GM06990 (cell line): ENCODE results near the gene NAT8.
"Not testable (repeated sequence)": the region's sequence is repeated elsewhere in the genome, so short reads cannot be mapped to it uniquely, and the experiment has no call there.

ENCODE experiments used
- DNase-seq: peaks from one replicate; pipeline ENCODE4 v3.0.0-alpha.2; 2011; ENCODE audit not compliant: insufficient read length; ENCODE audit errors: extremely low read depth
- H3K27me3 ChIP-seq: replicated peaks from 2 replicates; pipeline ENCODE4 v1.6.0; 2011; ENCODE audit warnings: low read length; ENCODE audit not compliant: control insufficient read depth, insufficient read depth
- H3K36me3 ChIP-seq: 2 replicates; pipeline ENCODE4 v1.5.1; 2011; ENCODE audit warnings: low read length; ENCODE audit not compliant: control insufficient read depth, insufficient read depth
- H3K4me3 ChIP-seq: replicated peaks from 2 replicates; pipeline ENCODE4 v1.5.1; 2011; ENCODE audit warnings: low read depth, mild to moderate bottlenecking, control low read depth, low read length
- TF ChIP-seq, protein P1 (sequence below): IDR thresholded peaks from 2 replicates; pipeline ENCODE4 v1.5.1; 2011; ENCODE audit warnings: low read length, control low read depth, mild to moderate bottlenecking, inconsistent platforms; ENCODE audit not compliant: insufficient read depth, poor library complexity, severe bottlenecking

Gene NAT8

DNA sequence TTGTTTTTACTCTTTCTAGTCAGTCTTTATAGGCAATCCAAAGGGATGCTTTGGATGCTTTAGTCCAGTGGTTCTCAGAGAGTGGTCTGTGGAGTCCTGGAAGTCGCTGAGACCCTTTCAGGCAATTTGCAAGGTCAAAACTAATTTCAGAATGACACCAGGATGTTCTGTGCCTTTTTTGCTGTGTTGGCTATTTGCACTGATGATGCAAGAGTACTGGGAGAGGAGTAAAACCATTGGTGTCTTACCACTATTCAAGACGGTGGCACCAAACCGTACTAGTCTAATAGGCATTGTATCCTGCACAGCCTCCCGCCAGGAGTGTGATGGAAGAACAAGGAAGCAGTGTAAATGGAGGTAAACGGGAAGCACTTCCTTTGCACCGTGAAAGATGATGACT is 34.0 kb upstream of the NAT8 start:
- not testable (repeated sequence) for H3K36me3 ChIP-seq, H3K4me3 ChIP-seq, DNase-seq, H3K27me3 ChIP-seq

DNA sequence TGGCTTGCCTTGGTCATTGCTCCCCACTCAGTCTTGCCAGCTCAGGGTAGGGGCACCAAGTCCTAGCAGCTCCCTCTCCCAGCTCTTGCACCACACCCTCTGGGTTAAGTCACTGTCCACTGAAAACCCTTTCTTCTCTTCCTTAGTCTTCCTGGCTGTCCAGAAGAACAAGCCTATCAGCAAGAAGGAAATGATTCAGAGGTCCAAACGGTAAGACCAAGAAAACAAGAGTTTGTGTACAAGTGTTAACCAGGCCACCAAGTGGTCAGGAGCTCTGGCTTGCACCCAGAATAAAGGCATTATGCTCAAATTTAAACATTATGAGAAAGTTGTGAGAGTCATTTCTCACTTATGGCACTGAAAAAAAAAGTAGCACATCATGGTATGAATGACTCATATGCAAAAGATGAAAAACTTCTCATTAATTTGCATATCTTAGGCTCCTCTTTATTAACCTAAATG is 32.5 kb upstream of the NAT8 start:
- not testable (repeated sequence) for H3K36me3 ChIP-seq, H3K27me3 ChIP-seq, H3K4me3 ChIP-seq
- DNase-seq: peak; percentile 12

DNA sequence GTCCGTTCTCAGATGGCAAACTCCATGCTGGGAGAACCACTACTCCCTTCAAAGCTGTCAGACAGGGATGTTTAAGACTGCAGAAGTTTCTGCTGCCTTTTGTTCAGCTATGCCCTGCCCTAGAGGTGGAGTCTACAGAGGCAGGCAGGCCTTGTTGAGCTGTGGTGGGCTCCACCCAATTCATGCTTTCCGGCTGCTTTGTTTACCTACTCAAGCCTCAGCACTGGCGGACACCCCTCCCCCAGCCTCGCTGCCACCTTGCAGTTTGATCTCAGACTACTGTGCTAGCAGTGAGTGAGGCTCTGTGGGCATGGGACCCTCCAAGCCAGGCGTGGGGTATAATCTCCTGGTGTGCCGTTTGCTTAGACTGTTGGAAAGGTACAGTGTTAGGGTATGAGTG is 27.8 kb upstream of the NAT8 start:
- not testable (repeated sequence) for DNase-seq, H3K27me3 ChIP-seq, H3K36me3 ChIP-seq

DNA sequence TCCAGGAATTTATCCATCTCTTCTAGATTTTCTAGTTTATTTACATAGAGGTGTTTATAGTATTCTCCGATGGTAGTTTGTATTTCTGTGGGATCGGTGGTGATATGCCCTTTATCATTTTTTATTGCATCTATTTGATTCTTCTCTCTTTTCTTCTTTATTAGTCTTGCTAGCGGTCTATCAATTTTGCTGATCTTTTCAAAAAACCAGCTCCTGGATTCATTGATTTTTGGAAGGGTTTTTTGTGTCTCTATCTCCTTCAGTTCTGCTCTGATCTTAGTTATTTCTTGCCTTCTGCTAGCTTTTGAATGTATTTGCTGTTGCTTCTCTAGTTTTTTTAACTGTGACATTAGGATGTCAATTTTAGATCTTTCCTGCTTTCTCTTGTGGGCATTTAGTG is 25.0 kb upstream of the NAT8 start:
- not testable (repeated sequence) for H3K27me3 ChIP-seq, DNase-seq, H3K36me3 ChIP-seq, H3K4me3 ChIP-seq

More for the DNA sequence above, 27.8 kb upstream of the NAT8 start:
- H3K4me3 ChIP-seq: not testable (repeated sequence)

DNA sequence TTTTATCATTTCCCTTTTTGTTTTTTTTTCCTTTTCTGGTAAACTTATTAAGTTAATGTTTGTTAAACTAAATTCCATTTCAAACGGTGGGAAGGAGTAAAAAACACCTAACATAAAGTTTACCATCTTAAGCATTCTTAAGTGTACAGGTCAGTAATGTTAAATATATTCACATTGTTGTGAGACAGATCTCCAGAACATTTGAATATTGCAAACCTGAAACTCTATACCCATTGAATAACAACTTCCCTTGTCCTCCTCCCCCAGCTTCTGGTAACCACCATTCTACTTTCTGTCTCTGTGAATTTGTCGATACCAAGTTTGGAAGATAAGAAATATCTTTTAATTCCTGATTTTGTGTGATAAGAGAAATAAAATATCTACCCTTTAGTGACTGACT is 12.0 kb upstream of the NAT8 start:
- TF ChIP-seq, protein P1, sequence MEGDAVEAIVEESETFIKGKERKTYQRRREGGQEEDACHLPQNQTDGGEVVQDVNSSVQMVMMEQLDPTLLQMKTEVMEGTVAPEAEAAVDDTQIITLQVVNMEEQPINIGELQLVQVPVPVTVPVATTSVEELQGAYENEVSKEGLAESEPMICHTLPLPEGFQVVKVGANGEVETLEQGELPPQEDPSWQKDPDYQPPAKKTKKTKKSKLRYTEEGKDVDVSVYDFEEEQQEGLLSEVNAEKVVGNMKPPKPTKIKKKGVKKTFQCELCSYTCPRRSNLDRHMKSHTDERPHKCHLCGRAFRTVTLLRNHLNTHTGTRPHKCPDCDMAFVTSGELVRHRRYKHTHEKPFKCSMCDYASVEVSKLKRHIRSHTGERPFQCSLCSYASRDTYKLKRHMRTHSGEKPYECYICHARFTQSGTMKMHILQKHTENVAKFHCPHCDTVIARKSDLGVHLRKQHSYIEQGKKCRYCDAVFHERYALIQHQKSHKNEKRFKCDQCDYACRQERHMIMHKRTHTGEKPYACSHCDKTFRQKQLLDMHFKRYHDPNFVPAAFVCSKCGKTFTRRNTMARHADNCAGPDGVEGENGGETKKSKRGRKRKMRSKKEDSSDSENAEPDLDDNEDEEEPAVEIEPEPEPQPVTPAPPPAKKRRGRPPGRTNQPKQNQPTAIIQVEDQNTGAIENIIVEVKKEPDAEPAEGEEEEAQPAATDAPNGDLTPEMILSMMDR: no peak
- no peak for DNase-seq
- H3K4me3 ChIP-seq: no peak overlapping the region
- no peaks in the 10 kb centered on the region for H3K36me3 ChIP-seq
- H3K27me3 ChIP-seq: no peaks in the 10 kb centered on the region

DNA sequence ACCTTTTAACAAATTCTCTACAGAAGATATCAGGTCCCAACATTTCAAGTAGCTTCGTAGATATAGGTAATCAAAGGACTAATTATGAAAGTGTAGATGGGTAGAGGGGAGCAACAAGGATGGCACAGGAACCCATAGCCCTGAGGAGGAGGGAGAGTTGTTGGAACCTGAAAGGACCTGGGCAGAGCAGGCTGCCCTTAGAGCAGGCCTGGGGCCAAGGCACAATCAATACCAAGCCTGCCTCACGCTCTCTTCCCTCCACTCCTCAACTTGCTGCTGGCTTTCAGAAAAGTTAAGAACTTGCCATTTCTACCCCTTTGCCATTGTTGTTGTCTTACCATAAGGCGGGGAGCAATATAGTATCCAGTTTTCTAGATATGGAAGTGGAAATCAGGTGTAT is 10.1 kb upstream of the NAT8 start:
- no peak for DNase-seq
- Histone ChIP-seq H3K27me3 (no peaks in the 10 kb centered on the region), H3K4me3 (no peak overlapping the region), H3K36me3 (no peaks in the 10 kb centered on the region)
- TF ChIP-seq, protein P1: no peak

DNA sequence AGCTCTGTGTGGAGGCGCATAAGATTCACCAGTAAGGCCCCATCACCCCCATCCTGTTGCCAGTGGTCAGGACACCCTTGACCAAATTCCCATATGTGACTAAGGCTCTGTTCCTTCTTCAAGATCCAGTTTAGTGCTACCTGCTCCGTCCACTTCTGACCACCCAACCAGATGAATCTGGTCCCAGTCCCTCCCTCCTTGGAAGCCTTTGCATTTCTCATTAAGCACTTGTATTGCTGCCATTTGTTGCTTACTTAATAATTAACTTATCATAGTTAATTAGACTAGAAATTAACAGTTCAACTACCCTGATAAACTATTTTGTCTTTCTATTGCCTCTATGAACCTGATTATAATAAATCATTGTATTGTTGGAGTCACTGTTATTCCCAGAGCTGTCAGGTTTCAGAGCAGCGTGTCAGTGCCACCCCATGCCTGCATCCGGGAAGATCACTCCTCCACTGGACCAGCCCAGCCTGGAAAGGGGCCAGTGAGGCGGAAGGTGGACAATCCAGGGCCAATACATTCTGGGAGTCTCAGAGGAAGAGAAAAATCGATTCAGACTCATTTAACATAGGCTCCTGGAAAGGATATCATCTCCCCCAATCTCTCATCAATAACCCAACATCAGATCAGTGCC is 9.5 kb upstream of the NAT8 start:
- TF ChIP-seq, protein P1: no peak
- no peaks in the 10 kb centered on the region for H3K27me3 ChIP-seq
- no peak overlapping the region for H3K4me3 ChIP-seq
- no peak for DNase-seq
- no peaks in the 10 kb centered on the region for H3K36me3 ChIP-seq

DNA sequence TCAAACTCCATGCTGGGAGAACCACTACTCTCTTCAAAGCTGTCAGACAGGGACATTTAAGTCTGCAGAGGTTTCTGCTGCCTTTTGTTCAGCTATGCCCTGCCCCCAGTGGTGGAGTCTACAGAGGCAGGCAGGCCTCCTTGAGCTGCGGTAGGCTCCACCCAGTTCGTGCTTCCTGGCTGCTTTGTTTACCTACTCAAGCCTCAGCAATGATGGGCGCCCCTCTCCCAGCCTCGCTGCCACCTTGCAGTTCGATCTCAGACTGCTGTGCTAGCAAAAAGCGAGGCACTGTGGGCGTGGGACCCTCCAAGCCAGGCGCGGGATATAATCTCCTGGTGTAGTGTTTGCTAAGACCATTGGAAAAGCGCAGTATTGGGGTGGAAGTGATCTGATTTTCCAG is 5.5 kb upstream of the NAT8 start:
- H3K4me3 ChIP-seq, H3K36me3 ChIP-seq, H3K27me3 ChIP-seq, DNase-seq: not testable (repeated sequence)
